IMR-90 (cell line): ENCODE results near the gene ACSM6.

Experiments
- CEBPB ChIP-seq: IDR thresholded peaks from 2 replicates; pipeline ENCODE4 v1.6.1; 2012; ENCODE audit warnings: low read depth, low read length, improper control_type of control experiment
- MAZ ChIP-seq: IDR thresholded peaks from 2 replicates; pipeline ENCODE4 v1.6.1; 2012; ENCODE audit warnings: low read depth, mild to moderate bottlenecking, low read length, improper control_type of control experiment, moderate library complexity, borderline replicate concordance
- NFE2L2 ChIP-seq: fragments of 150-350 bp; IDR thresholded peaks from 2 replicates; pipeline ENCODE4 v1.6.1; 2016; ENCODE audit warnings: low read depth, mild to moderate bottlenecking, low read length
- POLR2A ChIP-seq: IDR thresholded peaks from 2 replicates; pipeline ENCODE4 v1.6.1; 2012; ENCODE audit warnings: mild to moderate bottlenecking, low read depth, low read length
- SMC3 ChIP-seq: fragments of 150-350 bp; IDR thresholded peaks from 2 replicates; pipeline ENCODE4 v1.6.1; 2016; ENCODE audit warnings: low read depth, mild to moderate bottlenecking, antibody characterized with exemption, low read length, moderate library complexity
- TF ChIP-seq, protein P1 (sequence below): conservative IDR thresholded peaks from 2 replicates; pipeline ENCODE4 v1.5.1; 2012; ENCODE audit warnings: mild to moderate bottlenecking, low read depth, low read length, improper control_type of control experiment

DNA sequence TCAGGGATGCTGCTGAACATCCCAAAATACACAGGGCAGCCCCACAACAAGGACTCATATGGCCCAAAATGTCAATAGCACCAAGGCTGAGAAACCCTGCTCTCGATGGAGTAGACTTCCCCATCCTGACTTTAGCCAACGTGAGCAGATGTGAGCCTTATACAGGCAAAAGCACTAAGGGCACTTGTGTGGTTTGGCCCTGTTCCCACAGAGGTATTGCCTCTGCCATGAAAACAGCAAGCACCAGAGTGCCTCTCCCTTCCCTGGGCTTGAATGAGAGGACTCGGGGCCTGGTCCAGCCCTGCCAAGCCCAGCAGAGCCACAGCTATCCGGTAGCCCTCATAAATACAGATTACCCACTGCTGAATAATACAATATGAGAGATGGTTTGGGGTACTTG lies 47.5 kb downstream of the ACSM6 start:
- no peak for TF ChIP-seq POLR2A
- TF ChIP-seq, protein P1, sequence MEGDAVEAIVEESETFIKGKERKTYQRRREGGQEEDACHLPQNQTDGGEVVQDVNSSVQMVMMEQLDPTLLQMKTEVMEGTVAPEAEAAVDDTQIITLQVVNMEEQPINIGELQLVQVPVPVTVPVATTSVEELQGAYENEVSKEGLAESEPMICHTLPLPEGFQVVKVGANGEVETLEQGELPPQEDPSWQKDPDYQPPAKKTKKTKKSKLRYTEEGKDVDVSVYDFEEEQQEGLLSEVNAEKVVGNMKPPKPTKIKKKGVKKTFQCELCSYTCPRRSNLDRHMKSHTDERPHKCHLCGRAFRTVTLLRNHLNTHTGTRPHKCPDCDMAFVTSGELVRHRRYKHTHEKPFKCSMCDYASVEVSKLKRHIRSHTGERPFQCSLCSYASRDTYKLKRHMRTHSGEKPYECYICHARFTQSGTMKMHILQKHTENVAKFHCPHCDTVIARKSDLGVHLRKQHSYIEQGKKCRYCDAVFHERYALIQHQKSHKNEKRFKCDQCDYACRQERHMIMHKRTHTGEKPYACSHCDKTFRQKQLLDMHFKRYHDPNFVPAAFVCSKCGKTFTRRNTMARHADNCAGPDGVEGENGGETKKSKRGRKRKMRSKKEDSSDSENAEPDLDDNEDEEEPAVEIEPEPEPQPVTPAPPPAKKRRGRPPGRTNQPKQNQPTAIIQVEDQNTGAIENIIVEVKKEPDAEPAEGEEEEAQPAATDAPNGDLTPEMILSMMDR, result no peak
- no peak for TF ChIP-seq MAZ
- no peak for TF ChIP-seq SMC3
- no peak for TF ChIP-seq NFE2L2
- TF ChIP-seq CEBPB, result no peak
